Activated naive CD4-positive, alpha-beta T cell treated with anti-CD3 and anti-CD28 coated beads, Interleukin-2, amount 50 U/mL, for 72 hours (primary cell): ENCODE results near the gene TRA2A. TPM values are rescaled to one million over a fixed set of nuclear protein-coding genes. Genes with fewer than 3 reads are reported as not detected.
"Not testable (repeated sequence)": the region's sequence is repeated elsewhere in the genome, so short reads cannot be mapped to it uniquely, and the experiment has no call there.

Source experiments
- ATAC-seq, 2 donors: fragments of 150-1000 bp; cut with Tn5 transposase; 2 replicates each; pipeline ENCODE4 v1.10.0; 2021; ENCODE audit warnings: mild to moderate bottlenecking in 2 of 2, moderate library complexity in 2 of 2
- DNase-seq, 2 donors: peaks; one replicate each; pipeline ENCODE4 v3.0.0; 2021 to 2022; ENCODE audit warnings: low spot score in 2 of 2
- H3K27ac Mint-ChIP-seq, 2 donors: one replicate each; pipeline ENCODE4 v1.8.0; 2022; ENCODE audit warnings: mild to moderate bottlenecking in 2 of 2, mixed read lengths in 2 of 2
- H3K36me3 Mint-ChIP-seq, 2 donors: one replicate each; pipeline ENCODE4 v1.8.0; 2022; ENCODE audit warnings: mixed read lengths in 2 of 2
- H3K9me3 Mint-ChIP-seq, 2 donors: one replicate each; pipeline ENCODE4 v1.8.0; 2022; ENCODE audit warnings: mixed read lengths in 2 of 2
- total RNA-seq, 2 donors: library from RNA; stranded (reverse); gene quantifications; one replicate each; pipeline ENCODE4 v1.2.3, GENCODE V29; 2022

The TRA2A gene
- total RNA-seq, 2 donors from 2014 or later, result 85.8 to 114 TPM

- H3K36me3 Mint-ChIP-seq, result peaks cover 7 to 41% of the 10 kb centered on the region in 2 donors
- no peak for ATAC-seq
- no peaks in the 10 kb centered on the region for H3K9me3 Mint-ChIP-seq
- H3K27ac Mint-ChIP-seq, result peak overlapping the region in 1 of 2 donors; percentile 19
- DNase-seq, result no peak
Observed at GRCh38 chr7:23524473-23524872, 7.3 kb downstream of the TRA2A start.

- ATAC-seq, result no peak
- DNase-seq, result no peak
- Mint-ChIP-seq H3K9me3 (no peaks in the 10 kb centered on the region), H3K36me3 (peaks cover 10 to 43% of the 10 kb centered on the region in 2 donors), H3K27ac (no peak overlapping the region)
Observed at GRCh38 chr7:23523486-23524075, 8.2 kb downstream of the TRA2A start.

- H3K9me3 Mint-ChIP-seq, result peaks cover 0 to 5% of the 10 kb centered on the region in 2 donors
- ATAC-seq, result no peak
- H3K36me3 Mint-ChIP-seq, result peaks cover 17 to 68% of the 10 kb centered on the region in 2 donors
- H3K27ac Mint-ChIP-seq, result no peak overlapping the region
- no peak for DNase-seq
Observed at GRCh38 chr7:23520582-23520981, 11.2 kb downstream of the TRA2A start.

- H3K27ac Mint-ChIP-seq, result peak overlapping the region; percentile 66 to 96
- DNase-seq (no peak), ATAC-seq (peak; percentile 43 to 71)
- H3K9me3 Mint-ChIP-seq, result peaks cover 0 to 5% of the 10 kb centered on the region in 2 donors
- H3K36me3 Mint-ChIP-seq, result peaks cover 20 to 56% of the 10 kb centered on the region in 2 donors
Observed at GRCh38 chr7:23514755-23515154, 17.0 kb downstream of the TRA2A start.

GRCh38 chr7:23513746-23514145 is 18.0 kb downstream of the TRA2A start:
- ATAC-seq, H3K9me3 Mint-ChIP-seq, DNase-seq: not testable (repeated sequence)
- Mint-ChIP-seq H3K27ac (peak overlapping the region; percentile 80 to 85), H3K36me3 (peaks cover 19 to 54% of the 10 kb centered on the region in 2 donors)

- DNase-seq (no peak), ATAC-seq (no peak)
- peaks cover 0 to 9% of the 10 kb centered on the region in 2 donors for H3K36me3 Mint-ChIP-seq
- no peak overlapping the region for H3K27ac Mint-ChIP-seq
- H3K9me3 Mint-ChIP-seq, result no peaks in the 10 kb centered on the region
Observed at GRCh38 chr7:23494009-23494408, 37.8 kb downstream of the TRA2A start.

GRCh38 chr7:23491502-23491901 is 40.3 kb downstream of the TRA2A start:
- no peak for ATAC-seq
- no peaks in the 10 kb centered on the region for H3K36me3 Mint-ChIP-seq
- H3K9me3 Mint-ChIP-seq, result no peaks in the 10 kb centered on the region
- no peak for DNase-seq
- peak overlapping the region in 1 of 2 donors; percentile 91 for H3K27ac Mint-ChIP-seq

- H3K27ac Mint-ChIP-seq, result peak overlapping the region; percentile 76 to 91
- no peaks in the 10 kb centered on the region for H3K9me3 Mint-ChIP-seq
- DNase-seq (peak in 1 of 2 donors; percentile 32), ATAC-seq (peak; percentile 86 to 94)
- H3K36me3 Mint-ChIP-seq, result no peaks in the 10 kb centered on the region
Observed at GRCh38 chr7:23490357-23491135, 41.2 kb downstream of the TRA2A start.

- H3K9me3 Mint-ChIP-seq, ATAC-seq: not testable (repeated sequence)
Observed at GRCh38 chr7:23488714-23489113, 43.1 kb downstream of the TRA2A start.

GRCh38 chr7:23487670-23488069 is 44.1 kb downstream of the TRA2A start:
- no peak for ATAC-seq
- H3K9me3 Mint-ChIP-seq, result no peaks in the 10 kb centered on the region
- H3K36me3 Mint-ChIP-seq, result no peaks in the 10 kb centered on the region
- H3K27ac Mint-ChIP-seq, result no peak overlapping the region
- DNase-seq, result no peak

More at GRCh38 chr7:23488714-23489113, 43.1 kb downstream of the TRA2A start:
- H3K27ac Mint-ChIP-seq, DNase-seq, H3K36me3 Mint-ChIP-seq: not testable (repeated sequence)

GRCh38 chr7:23486002-23486773 is 45.6 kb downstream of the TRA2A start:
- Mint-ChIP-seq H3K36me3 (no peaks in the 10 kb centered on the region), H3K9me3 (no peaks in the 10 kb centered on the region), H3K27ac (peak overlapping the region in 1 of 2 donors; percentile 5)
- DNase-seq, result no peak
- no peak for ATAC-seq

- no peaks in the 10 kb centered on the region for H3K36me3 Mint-ChIP-seq
- ATAC-seq, result no peak
- no peak for DNase-seq
- no peak overlapping the region for H3K27ac Mint-ChIP-seq
- H3K9me3 Mint-ChIP-seq, result no peaks in the 10 kb centered on the region
Observed at GRCh38 chr7:23482686-23483085, 49.1 kb downstream of the TRA2A start.

- Mint-ChIP-seq H3K36me3 (peaks cover 0 to 12% of the 10 kb centered on the region in 2 donors), H3K9me3 (peaks cover 0 to 6% of the 10 kb centered on the region in 2 donors), H3K27ac (no peak overlapping the region)
- ATAC-seq (no peak), DNase-seq (no peak)
Observed at GRCh38 chr7:23477962-23478866, 53.6 kb downstream of the TRA2A start.

- DNase-seq, result no peak
- Mint-ChIP-seq H3K9me3 (peaks cover 0 to 6% of the 10 kb centered on the region in 2 donors), H3K36me3 (peaks cover 0 to 14% of the 10 kb centered on the region in 2 donors)
Observed at GRCh38 chr7:23477157-23477499, 54.7 kb downstream of the TRA2A start.

GRCh38 chr7:23476286-23477156 is 55.3 kb downstream of the TRA2A start:
- DNase-seq (no peak), ATAC-seq (no peak)
- no peak overlapping the region for H3K27ac Mint-ChIP-seq
- peaks cover 0 to 6% of the 10 kb centered on the region in 2 donors for H3K9me3 Mint-ChIP-seq
- peaks cover 0 to 16% of the 10 kb centered on the region in 2 donors for H3K36me3 Mint-ChIP-seq

More at GRCh38 chr7:23477157-23477499, 54.7 kb downstream of the TRA2A start:
- no peak for ATAC-seq
- no peak overlapping the region for H3K27ac Mint-ChIP-seq
